ENCODE data around the gene MKNK2.

Gene MKNK2

GRCh38 chr19:2021453-2022140 lies 29.4 kb downstream of the MKNK2 start:
- ATAC-seq: no peak

- ATAC-seq: no peak
Measured at GRCh38 chr19:2018752-2019151, 32.3 kb downstream of the MKNK2 start.

- peak in 1 of 2 donors; percentile 15 for ATAC-seq
Measured at GRCh38 chr19:2016041-2016807, 34.8 kb downstream of the MKNK2 start.

GRCh38 chr19:2015608-2015950 lies 35.5 kb downstream of the MKNK2 start, which contains the start of gene BTBD2:
Gene BTBD2 (minus strand): TSS chr19:2015714. CDS start chr19:2015703, 11 bp downstream.
- ATAC-seq: peak in 1 of 2 donors; percentile 22

GRCh38 chr19:2014731-2015607 lies 36.1 kb downstream of the MKNK2 start:
- peak; percentile 22 to 40 for ATAC-seq

- no peak for ATAC-seq
Measured at GRCh38 chr19:2014131-2014571, 36.9 kb downstream of the MKNK2 start.

- no peak for ATAC-seq
Measured at GRCh38 chr19:2013683-2013961, 37.4 kb downstream of the MKNK2 start.

GRCh38 chr19:2012941-2013682 lies 37.9 kb downstream of the MKNK2 start:
- ATAC-seq: no peak

- no peak for ATAC-seq
Measured at GRCh38 chr19:2011169-2011568, 39.9 kb downstream of the MKNK2 start.

GRCh38 chr19:2010135-2010668 lies 40.8 kb downstream of the MKNK2 start:
- no peak for ATAC-seq

GRCh38 chr19:2003874-2004273 lies 47.2 kb downstream of the MKNK2 start:
- no peak for ATAC-seq

- ATAC-seq: no peak
Measured at GRCh38 chr19:1999856-2000515, 51.1 kb downstream of the MKNK2 start.

GRCh38 chr19:1998712-1999708 lies 52.0 kb downstream of the MKNK2 start:
- no peak for ATAC-seq

GRCh38 chr19:1997353-1998233 lies 53.5 kb downstream of the MKNK2 start:
- no peak for ATAC-seq

GRCh38 chr19:1992759-1993260 lies 58.2 kb downstream of the MKNK2 start:
- no peak for ATAC-seq

GRCh38 chr19:1991018-1991913 lies 59.8 kb downstream of the MKNK2 start:
- ATAC-seq: no peak

GRCh38 chr19:1990230-1991017 lies 60.6 kb downstream of the MKNK2 start:
- ATAC-seq: no peak
